Stimulated activated CD4-positive, alpha-beta T cell treated with anti-CD3 and anti-CD28 coated beads, Interleukin-12 subunit alpha, Interleukin-12 subunit beta, amount 100 ng/mL, for 24 hours (primary cell): ENCODE measurements around the gene DMBX1.

Experiments
- DNase-seq, 2 experiments: peaks; one replicate each; pipeline ENCODE4 v3.0.0-alpha.2; 2020; ENCODE audit warnings: low read depth in 2 of 2

The DMBX1 gene

DNA sequence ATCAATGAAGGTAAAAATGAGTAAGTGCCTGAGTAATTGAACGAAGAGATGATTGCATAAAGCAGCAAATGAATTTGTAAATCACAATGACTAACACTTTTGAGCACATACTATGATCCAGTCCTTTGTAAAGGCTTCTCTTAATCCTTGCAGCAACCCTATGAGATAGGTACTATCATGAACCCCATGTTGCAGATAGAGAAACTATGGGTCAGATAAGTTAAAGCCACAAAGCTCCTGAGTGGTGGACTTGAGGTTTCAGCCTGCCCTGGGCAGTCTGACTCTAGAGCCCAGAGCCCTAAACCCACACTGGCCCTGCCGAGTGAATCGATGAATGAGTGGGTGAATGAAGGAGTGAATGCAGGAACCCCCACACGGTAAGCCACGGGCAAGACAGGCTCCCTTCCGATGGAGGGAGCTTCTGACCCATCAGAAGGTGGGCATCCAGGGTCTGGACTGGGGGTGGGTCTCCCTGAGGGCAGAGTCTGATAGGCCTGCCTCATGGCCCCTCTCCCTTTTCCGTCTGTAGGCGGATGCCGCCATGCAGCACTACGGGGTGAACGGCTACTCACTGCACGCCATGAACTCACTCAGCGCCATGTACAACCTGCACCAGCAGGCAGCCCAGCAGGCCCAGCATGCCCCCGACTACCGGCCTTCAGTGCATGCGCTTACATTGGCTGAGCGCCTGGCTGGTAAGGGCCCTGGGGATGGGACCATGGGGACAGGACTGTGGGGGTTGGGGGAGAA, 17.0 kb downstream of the DMBX1 start:
- DNase-seq, result no peak

DNA sequence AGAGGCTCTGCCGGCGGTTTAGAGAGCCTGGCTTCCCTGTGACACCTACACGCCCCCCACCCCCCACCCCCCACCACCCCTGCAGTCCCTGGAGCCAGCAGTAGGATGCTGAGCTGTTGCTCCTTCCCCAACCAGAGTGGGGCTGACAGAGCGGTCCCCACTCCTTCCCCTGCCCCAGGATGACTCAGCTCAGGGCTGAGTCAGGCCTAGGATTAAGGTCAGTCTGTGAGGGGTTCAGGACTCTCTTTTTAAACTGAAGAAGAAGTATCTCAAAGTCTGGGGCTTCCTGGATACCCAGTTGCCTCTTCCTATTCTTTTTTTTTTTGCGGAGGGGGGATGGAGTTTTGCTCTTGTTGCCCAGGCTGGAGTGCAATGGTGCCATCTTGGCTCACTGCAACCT, 19.1 kb downstream of the DMBX1 start:
- DNase-seq, result no peak

DNA sequence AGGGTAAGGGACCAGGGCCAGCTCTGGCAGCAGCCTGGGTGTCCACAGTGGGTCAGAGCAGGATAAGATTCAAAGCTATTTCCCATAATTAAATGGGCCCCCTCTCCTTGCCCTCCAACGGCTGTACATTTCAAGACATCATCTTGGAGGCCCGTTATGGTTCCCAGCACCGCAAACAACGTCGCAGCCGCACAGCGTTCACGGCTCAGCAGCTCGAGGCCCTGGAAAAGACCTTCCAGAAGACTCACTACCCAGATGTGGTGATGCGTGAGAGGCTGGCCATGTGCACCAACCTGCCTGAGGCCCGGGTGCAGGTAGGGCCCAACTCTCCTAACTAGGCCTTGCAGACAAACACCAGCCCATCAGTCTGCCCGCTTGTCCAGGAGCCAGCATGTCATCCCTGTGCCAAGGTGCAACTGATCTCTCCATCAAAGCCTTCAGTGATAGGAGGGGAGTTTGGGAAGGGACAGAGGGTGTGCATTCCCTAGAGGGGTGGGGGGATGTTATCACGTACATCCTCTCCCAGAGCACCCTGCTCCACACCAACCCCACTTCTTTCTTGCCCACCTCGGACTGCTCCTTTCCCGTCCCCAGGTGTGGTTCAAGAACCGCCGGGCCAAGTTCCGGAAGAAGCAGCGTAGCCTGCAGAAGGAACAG, 20.8 kb downstream of the DMBX1 start:
- no peak for DNase-seq

- no peak for DNase-seq
Measured at GRCh38 chr1:46510998-46511365, 21.3 kb downstream of the DMBX1 start.

GRCh38 chr1:46512135-46512791, 22.6 kb downstream of the DMBX1 start:
- no peak for DNase-seq

DNA sequence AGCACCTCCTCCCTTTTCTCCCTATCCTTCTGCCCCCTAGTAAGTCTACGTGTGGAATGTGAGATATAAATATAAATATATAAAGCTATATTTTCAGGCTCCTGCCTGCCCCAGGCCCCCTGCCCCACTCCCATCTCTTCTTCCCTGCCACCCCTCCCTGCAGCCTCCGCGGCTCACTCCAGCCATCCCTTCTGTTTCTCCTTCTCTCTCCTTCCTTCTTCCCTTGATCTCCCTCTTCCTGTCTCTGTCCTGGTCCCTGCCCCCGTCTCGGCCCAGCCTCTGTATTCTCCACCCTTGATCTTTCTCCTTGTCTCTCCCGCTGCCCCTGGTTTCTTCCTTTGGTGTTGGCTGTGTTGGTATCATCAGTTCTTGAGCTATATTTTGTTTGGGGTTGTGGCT, 23.2 kb downstream of the DMBX1 start:
- no peak for DNase-seq

DNA sequence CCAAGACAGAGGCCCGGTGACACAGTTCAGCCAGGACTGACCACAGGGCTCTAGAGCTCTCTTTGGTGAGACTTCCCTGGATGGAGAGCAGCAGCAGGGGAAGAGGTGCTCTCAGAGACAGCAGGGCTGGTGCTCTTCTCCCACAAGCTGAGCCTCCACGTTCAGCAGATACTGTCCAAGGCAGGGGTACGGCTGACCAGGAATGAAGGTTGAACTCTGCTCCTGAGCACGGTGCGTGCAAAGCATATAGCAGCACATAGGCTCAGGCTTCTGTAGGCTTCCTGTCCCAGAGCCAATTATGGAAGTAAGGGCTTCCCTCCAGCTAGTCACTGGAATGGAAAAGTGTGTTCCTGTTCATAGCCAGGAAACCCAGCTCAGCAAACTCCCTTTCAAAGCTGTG, 23.9 kb downstream of the DMBX1 start:
- no peak for DNase-seq

DNA sequence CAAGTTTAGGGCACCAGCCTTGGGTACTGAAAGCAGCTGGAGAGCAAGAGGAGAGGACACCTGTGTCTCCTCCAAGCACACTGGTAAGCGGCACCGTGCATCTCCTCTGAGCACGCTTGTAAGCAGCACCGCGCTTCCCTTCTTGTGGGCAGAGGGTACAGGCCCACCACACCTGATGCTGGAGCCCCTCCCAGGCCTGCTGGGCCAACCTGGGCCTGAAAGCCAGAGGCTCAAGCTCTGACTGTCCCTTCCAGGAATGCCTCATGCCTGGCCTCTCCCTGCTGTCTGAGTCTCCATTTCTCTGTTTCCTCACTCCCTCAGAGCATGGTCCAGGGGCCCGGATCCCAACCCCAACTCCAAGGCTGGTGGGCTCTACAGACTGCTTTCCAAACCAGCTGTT, 25.9 kb downstream of the DMBX1 start:
- DNase-seq, result no peak

- no peak for DNase-seq
Measured at GRCh38 chr1:46516200-46516950, 26.7 kb downstream of the DMBX1 start.

DNA sequence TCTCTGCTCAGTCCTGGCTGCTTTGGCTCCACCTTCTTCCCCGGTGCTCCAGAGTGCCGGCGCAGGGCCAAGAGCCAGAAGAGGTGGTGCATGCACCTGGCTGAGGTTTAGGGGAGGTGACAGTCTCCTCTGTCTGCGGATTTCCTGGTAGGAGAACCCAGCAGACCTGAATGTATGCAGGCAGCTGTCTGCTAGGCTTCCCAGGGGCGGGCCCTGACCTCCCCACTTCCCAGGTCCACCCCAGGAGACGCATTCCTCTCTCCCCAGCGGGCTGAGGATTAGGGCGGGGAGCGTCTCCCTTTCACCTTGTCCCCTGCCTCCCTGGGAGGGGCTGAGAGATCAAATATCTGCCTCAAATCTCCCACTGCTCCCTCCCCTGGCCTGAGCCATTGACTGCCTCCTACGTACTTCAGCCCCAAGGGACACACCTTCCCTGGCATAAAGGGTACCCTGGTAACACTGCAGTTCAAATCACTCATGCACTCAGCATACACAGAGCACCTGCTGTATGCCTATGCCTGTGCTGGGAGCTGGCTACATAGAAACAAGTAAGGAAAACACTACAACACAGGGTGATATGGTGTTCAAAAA, 27.5 kb downstream of the DMBX1 start:
- no peak for DNase-seq

DNA sequence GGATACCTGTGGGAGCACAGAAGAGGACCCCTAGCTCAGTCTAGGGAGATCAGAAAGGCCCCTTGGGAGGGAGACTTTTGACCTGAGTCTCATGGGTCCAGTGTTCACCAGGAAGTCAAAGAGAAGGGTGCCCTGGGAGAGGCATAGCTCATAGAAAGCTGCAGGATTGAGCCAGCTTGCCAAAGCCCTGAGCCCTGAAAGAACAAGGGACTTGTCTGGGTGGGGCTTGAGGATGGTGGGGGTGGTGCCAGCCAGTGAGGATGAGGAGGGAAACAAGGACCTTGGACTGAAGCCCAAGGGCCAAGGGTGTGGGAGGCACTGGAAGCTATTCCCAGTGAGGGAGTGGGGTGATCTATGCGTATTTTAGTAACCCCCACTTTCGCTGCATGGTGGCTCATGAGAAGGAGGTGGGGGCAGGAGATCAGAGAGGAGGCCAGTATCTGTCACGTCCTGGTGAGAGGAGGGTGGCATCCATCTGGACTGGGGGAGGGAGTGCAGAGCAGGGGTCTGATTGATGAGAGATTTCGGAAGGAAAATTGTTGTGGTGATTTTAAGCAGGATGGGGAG, 28.4 kb downstream of the DMBX1 start:
- no peak for DNase-seq

GRCh38 chr1:46519209-46519608, 29.6 kb downstream of the DMBX1 start:
- no peak for DNase-seq

GRCh38 chr1:46520063-46520911, 30.7 kb downstream of the DMBX1 start:
- no peak for DNase-seq

- DNase-seq, result no peak
Measured at GRCh38 chr1:46521414-46521813, 31.8 kb downstream of the DMBX1 start.

GRCh38 chr1:46522184-46522968, 32.7 kb downstream of the DMBX1 start:
- DNase-seq, result peak in 1 of 2 experiments; percentile 17

GRCh38 chr1:46522969-46523320, 33.3 kb downstream of the DMBX1 start:
- no peak for DNase-seq

- DNase-seq, result no peak
Measured at GRCh38 chr1:46523496-46524353, 34.1 kb downstream of the DMBX1 start.

DNA sequence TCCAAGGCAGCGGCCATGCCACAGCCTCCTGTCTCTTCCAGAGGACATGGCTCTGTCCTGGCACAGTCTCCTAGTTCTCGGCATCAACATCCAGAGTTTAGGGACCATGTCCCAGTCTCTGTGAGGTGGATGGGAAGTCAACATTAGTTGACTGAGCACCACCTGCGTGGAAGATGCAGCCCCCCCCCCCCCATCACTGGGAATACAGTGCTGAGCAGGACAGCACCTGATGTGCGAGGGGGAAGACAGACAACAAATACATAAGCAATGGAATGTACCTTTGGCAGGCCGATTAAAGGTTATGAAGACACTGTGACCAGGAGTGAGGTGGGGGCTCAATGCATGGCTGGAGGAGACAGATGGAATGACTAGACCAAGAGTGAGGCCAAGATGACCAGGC, 35.2 kb downstream of the DMBX1 start:
- no peak for DNase-seq
